ENCODE data around the gene SEMA5B. TPM values are rescaled to one million over a fixed set of nuclear protein-coding genes. Genes with fewer than 3 reads are reported as not detected.

SEMA5B gene
- total RNA-seq (2014; rRNA removed; shearing (Covaris generic)) = not detected in 2 replicates

GRCh38 chr3:123027292-123028232, at the start of gene SEMA5B:
TSS of gene SEMA5B (minus strand) at chr3:123027763. CDS start at chr3:122961263, 66,500 bp downstream.

GRCh38 chr3:123066896-123067688, 39.5 kb upstream of the SEMA5B start, which contains the start of gene PDIA5:
TSS of gene PDIA5 (plus strand) at chr3:123067025. CDS start at chr3:123067165, 140 bp downstream.

Other genes with a start within 250 kb of the SEMA5B start
- gene HSPBAP1, start 233.9 kb downstream of the SEMA5B start, total RNA-seq (2014; rRNA removed; shearing (Covaris generic)) = 5.4 and 5.6 TPM in 2 replicates
- gene SLC49A4, start 232.7 kb downstream of the SEMA5B start, total RNA-seq (2014; rRNA removed; shearing (Covaris generic)) = 15.3 TPM in 2 replicates
- gene PDIA5, start 39.3 kb upstream of the SEMA5B start, total RNA-seq (2014; rRNA removed; shearing (Covaris generic)) = 7.5 and 10.0 TPM in 2 replicates
- gene SEC22A, start 174.2 kb upstream of the SEMA5B start, total RNA-seq (2014; rRNA removed; shearing (Covaris generic)) = 13.2 and 14.3 TPM in 2 replicates

Measured in A375 (cell line).